ENCODE measurements around the gene PDLIM1.

PDLIM1 gene

DNA sequence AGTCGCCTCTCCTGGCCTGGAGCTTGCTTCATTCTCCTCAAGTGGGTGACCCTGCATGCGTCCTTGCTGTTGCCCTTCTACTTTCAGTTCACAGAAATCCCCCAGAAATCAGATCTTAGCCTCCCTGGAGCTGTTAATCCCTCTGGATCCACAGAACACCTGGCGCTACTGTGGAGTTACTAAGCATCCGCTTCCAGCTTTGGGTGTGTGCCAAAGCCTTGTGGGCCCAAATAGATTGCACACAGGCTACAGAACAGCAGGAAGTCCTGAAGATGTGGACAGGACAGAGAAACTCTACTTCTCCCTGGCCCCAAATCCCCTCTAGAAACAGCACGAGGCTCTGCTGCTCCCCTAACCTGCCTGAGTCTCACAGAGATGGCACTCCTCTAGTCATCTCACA lies 36.6 kb upstream of the PDLIM1 start:
- no peak overlapping the region for H3K4me3 ChIP-seq (replicated peaks; ENCODE audit: low read depth, low read length)
- TF ChIP-seq, protein P1, sequence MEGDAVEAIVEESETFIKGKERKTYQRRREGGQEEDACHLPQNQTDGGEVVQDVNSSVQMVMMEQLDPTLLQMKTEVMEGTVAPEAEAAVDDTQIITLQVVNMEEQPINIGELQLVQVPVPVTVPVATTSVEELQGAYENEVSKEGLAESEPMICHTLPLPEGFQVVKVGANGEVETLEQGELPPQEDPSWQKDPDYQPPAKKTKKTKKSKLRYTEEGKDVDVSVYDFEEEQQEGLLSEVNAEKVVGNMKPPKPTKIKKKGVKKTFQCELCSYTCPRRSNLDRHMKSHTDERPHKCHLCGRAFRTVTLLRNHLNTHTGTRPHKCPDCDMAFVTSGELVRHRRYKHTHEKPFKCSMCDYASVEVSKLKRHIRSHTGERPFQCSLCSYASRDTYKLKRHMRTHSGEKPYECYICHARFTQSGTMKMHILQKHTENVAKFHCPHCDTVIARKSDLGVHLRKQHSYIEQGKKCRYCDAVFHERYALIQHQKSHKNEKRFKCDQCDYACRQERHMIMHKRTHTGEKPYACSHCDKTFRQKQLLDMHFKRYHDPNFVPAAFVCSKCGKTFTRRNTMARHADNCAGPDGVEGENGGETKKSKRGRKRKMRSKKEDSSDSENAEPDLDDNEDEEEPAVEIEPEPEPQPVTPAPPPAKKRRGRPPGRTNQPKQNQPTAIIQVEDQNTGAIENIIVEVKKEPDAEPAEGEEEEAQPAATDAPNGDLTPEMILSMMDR (IDR thresholded peaks at IDR 0.05; ENCODE audit: low read depth, low read length, missing control alignments), result no peak
- peak; percentile 65 for DNase-seq (ENCODE audit: extremely low read depth, low read depth)

DNA sequence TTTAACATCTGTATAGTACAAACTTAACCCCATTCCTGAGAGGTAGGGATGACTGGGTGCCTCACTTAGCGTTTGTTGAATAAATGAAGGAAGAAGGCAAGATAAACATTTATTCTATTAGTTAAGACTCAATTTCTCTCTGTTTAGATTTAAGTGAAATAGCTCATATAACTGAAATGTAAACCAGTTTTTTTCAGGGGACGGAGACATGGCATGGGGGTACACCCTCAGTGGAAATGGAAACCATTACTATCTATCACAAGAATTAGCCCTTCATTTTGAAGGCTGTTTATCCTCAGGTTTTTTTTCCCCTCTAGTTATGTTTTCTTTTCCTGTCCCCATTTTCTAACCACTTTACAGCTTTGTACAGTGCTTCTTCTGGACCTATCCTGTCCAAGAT lies 35.6 kb upstream of the PDLIM1 start:
- no peak for DNase-seq (ENCODE audit: extremely low read depth, low read depth)
- no peak overlapping the region for H3K4me3 ChIP-seq (replicated peaks; ENCODE audit: low read depth, low read length)
- TF ChIP-seq, protein P1 (IDR thresholded peaks at IDR 0.05; ENCODE audit: low read depth, low read length, missing control alignments), result no peak

DNA sequence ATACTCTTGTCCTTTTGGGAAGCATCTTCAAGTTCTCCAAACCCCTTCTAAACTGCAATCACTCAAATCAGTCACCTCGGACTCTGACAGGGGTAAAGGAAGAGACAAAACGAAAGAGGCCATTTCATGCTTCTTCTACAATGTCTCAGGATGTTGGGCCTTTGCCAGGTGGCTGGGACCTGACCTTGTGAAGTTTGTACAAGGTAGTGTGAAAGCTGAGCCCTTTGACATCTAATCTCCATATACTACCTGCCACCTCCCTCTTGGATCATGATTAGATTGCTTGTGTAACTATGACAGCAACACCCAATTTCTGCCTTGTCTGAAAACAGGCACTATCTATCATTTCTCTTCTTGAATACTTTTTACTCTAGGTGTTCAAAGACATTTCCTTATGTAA lies 35.1 kb upstream of the PDLIM1 start:
- TF ChIP-seq, protein P1 (IDR thresholded peaks at IDR 0.05; ENCODE audit: low read depth, low read length, missing control alignments), result no peak
- H3K4me3 ChIP-seq (replicated peaks; ENCODE audit: low read depth, low read length), result no peak overlapping the region
- DNase-seq (ENCODE audit: extremely low read depth, low read depth), result no peak

DNA sequence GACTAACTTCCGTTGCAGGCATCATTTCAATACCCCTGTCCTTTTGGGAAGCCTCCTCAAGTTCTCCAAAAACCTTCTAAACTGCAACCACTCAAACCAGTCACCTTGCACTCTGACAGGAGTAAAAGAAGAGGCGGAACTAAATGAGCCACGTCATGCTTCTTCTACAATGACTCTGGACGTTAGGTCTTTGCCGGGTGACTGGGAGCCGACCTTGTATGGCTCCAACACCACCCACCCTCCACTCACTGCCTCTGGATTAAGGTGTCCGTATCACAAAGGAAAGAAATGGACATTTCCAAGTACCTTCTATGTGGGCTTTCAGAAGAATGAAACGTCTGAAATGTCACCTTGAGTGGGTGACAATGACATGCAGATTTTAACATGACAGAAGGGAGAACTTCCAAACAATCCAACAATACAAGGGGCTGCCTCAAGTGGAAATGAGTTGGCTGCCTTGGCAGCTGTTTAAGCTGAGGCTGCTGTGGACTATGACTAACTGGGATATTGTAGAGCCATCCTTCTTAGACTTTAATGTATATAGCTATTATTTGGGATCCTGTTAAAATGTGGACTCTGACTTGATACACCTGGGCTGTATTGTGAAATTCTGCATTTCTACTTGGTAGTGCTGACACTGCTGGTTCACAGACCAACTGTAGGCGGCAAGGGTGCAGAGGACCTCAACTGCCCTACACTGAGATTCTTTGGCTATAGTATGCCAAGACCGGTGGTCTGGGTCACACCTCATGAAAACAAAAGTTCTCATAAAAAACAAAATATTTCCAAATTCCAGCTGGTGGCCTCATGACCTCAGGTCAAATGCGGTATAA lies 33.8 kb upstream of the PDLIM1 start:
- H3K4me3 ChIP-seq (replicated peaks; ENCODE audit: low read depth, low read length), result no peak overlapping the region
- no peak for DNase-seq (ENCODE audit: extremely low read depth, low read depth)
- TF ChIP-seq, protein P1 (IDR thresholded peaks at IDR 0.05; ENCODE audit: low read depth, low read length, missing control alignments), result no peak

DNA sequence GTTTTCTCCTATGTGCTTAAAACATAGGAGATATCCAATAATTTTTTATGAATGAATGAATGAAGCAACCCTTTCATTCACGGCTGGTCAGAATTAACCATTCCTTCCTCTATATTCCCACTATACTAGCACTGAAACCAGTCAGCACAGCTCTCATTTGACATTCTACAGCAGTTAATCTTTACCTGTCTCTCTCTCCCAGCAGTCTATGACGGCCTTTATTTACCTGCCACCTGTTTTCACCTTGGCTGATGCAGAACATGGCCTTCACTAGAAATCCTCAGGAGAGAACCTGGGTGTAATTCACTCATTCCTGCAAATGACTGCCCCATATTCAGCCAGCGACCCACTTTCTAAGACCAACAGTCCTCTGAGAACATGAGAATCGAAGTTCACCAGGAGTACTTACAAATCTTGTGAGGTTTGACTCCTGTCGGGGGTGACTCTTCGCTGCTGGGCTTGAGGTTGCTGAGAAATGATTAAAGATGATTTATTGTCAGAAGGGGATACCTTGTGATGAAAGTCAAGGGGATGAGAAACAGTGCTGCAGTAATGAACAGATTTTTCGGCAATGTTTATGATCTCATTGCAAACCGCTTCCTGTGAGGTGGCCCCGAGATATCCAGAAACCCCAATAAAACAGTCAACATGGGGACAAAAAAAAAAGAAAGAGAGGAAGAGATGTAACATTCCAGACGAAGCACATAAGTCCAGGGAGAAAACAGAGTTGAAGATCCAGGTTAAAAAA lies 30.9 kb upstream of the PDLIM1 start:
- no peak overlapping the region for H3K4me3 ChIP-seq (replicated peaks; ENCODE audit: low read depth, low read length)
- no peak for DNase-seq (ENCODE audit: extremely low read depth, low read depth)
- TF ChIP-seq, protein P1 (IDR thresholded peaks at IDR 0.05; ENCODE audit: low read depth, low read length, missing control alignments), result no peak

DNA sequence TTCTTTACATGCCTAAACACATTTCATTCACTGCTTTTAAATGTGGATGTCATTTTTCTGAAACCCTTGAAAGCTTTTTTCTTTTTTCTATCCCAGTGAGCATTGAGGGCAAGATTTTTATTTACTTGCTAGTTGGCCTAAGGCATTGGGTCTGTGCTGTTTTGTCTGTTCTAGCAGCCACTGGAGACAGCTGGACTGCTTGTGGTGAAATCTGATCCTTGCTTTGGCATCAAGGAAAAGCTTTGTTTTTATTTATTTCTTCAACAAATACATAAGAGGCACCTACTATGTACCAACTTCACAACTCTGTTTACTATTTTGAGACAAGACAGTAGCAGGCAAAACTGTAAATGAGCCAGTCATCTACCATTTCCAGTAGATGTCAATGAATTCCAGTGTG lies 28.4 kb upstream of the PDLIM1 start:
- TF ChIP-seq, protein P1 (IDR thresholded peaks at IDR 0.05; ENCODE audit: low read depth, low read length, missing control alignments), result no peak
- no peak for DNase-seq (ENCODE audit: extremely low read depth, low read depth)
- H3K4me3 ChIP-seq (replicated peaks; ENCODE audit: low read depth, low read length), result no peak overlapping the region

Measured in HFF-Myc (cell line).